Measurements from ENCODE around the gene TSPYL1.
A peak's percentile ranks its signal among the peaks of the same experiment; 100 is the strongest.

Gene TSPYL1

GRCh38 chr6:116280161-116280932, 617 bp upstream of the TSPYL1 start:
- H3K27me3 ChIP-seq (ENCODE audit: control insufficient read depth, insufficient read depth, low read length), result no peaks in the 10 kb centered on the region
- H3K4me3 ChIP-seq (ENCODE audit: low read depth, low read length), result peak overlapping the region; percentile 78
- H3K4me1 ChIP-seq (ENCODE audit: control insufficient read depth, insufficient read depth, low read length), result peaks cover 15% of the 10 kb centered on the region
- H3K36me3 ChIP-seq (ENCODE audit: control insufficient read depth, insufficient read depth, low read length), result peaks cover 9% of the 10 kb centered on the region; the same call in 1 of the 2 replicates
- H3K9me3 ChIP-seq (ENCODE audit: control insufficient read depth, insufficient read depth, low read depth, low read length), result no peaks in the 10 kb centered on the region
- peak overlapping the region; percentile 88 for H3K9ac ChIP-seq (ENCODE audit: low read length)
- H3K27ac ChIP-seq (ENCODE audit: low read depth, low read length), result peak overlapping the region; percentile 56

- no peaks in the 10 kb centered on the region for H3K9me3 ChIP-seq (ENCODE audit: control insufficient read depth, insufficient read depth, low read depth, low read length)
- peak overlapping the region; percentile 78 for H3K4me3 ChIP-seq (ENCODE audit: low read depth, low read length)
- peak overlapping the region; percentile 45; the same call in 1 of the 2 replicates for H3K27ac ChIP-seq (ENCODE audit: low read depth, low read length)
- H3K4me1 ChIP-seq (ENCODE audit: control insufficient read depth, insufficient read depth, low read length), result peaks cover 15% of the 10 kb centered on the region
- no peaks in the 10 kb centered on the region for H3K27me3 ChIP-seq (ENCODE audit: control insufficient read depth, insufficient read depth, low read length)
- peaks cover 9% of the 10 kb centered on the region; the same call in 1 of the 2 replicates for H3K36me3 ChIP-seq (ENCODE audit: control insufficient read depth, insufficient read depth, low read length)
- peak overlapping the region; percentile 88 for H3K9ac ChIP-seq (ENCODE audit: low read length)
Measured at GRCh38 chr6:116278854-116279231, 887 bp downstream of the TSPYL1 start.

DNA sequence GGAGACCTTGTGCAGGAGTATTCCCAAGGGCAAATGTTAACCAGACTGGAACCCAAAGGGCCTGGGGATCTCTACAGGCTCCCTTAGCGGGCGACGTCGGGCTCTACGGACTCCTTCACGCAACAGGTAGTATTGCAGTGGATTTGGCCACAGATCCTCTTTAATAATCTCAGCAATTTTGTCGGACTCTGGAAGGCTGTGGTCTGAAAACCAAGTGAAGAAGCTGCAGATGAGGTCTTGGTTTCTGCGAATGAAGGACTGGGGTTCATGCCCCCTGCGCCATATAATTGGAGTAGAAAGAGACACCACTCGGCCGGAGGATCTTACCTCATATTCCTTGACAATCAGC, 1.3 kb downstream of the TSPYL1 start:
- Histone ChIP-seq H3K9ac (ENCODE audit: low read length) (peak overlapping the region; percentile 88), H3K4me1 (ENCODE audit: control insufficient read depth, insufficient read depth, low read length) (peaks cover 15% of the 10 kb centered on the region), H3K9me3 (ENCODE audit: control insufficient read depth, insufficient read depth, low read depth, low read length) (no peaks in the 10 kb centered on the region), H3K36me3 (ENCODE audit: control insufficient read depth, insufficient read depth, low read length) (peaks cover 9% of the 10 kb centered on the region; the same call in 1 of the 2 replicates), H3K4me3 (ENCODE audit: low read depth, low read length) (peak overlapping the region; percentile 78), H3K27ac (ENCODE audit: low read depth, low read length) (no peak overlapping the region), H3K27me3 (ENCODE audit: control insufficient read depth, insufficient read depth, low read length) (no peaks in the 10 kb centered on the region)

DNA sequence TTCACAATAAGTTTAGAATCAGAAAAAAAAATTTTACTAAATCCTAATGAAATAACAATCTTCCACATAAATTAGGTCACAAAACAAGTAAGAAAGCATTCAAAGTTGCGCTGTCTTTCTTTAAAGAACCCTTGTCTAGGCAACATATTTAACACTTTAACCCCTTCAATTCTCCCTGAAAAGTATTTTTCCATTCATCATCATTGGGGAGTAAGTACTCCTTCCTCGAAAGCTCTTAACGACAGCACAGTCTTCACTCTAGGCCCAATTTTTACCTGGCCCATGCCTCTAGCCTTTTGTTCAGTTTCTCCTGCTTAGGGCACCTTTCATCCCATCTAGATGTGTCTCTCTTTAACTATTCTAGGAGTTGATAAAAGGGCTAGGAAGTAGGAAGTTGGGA, 2.6 kb downstream of the TSPYL1 start:
- peaks cover 9% of the 10 kb centered on the region; the same call in 1 of the 2 replicates for H3K36me3 ChIP-seq (ENCODE audit: control insufficient read depth, insufficient read depth, low read length)
- peak overlapping the region; percentile 46 for H3K4me3 ChIP-seq (ENCODE audit: low read depth, low read length)
- no peaks in the 10 kb centered on the region for H3K27me3 ChIP-seq (ENCODE audit: control insufficient read depth, insufficient read depth, low read length)
- H3K9ac ChIP-seq (ENCODE audit: low read length), result no peak overlapping the region
- H3K9me3 ChIP-seq (ENCODE audit: control insufficient read depth, insufficient read depth, low read depth, low read length), result no peaks in the 10 kb centered on the region
- no peak overlapping the region for H3K27ac ChIP-seq (ENCODE audit: low read depth, low read length)
- H3K4me1 ChIP-seq (ENCODE audit: control insufficient read depth, insufficient read depth, low read length), result peaks cover 24% of the 10 kb centered on the region

DNA sequence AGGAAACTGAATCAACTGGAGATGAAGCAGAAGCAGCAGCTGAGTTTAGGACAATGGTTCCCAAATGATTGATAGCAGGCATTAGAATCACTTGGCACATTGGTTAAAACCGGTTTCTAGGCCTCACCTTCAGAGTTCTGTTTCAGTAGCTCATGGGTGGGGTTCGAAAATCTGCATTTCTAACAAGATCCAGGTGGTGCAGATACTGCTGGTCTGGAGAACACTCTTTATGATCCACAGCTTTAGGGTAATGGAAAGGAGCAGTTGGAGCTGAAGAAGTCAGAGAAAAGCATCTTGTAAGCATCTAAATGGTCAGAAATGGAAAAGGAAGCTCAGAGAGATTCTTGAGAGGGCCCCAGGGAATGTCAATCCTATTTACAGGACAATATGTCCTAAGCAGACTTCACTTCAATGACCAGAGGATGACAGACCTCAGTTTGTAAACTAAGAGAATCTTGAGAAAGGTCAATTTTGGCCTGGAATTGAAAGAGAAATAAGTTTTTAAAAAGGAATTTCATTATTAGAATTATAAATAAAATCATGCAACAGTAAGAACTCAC, 8.5 kb downstream of the TSPYL1 start:
- H3K27ac ChIP-seq (ENCODE audit: low read depth, low read length), result no peak overlapping the region
- H3K4me3 ChIP-seq (ENCODE audit: low read depth, low read length), result peak overlapping the region; percentile 10; the same call in 1 of the 2 replicates
- H3K4me1 ChIP-seq (ENCODE audit: control insufficient read depth, insufficient read depth, low read length), result peaks cover 27% of the 10 kb centered on the region
- no peaks in the 10 kb centered on the region for H3K27me3 ChIP-seq (ENCODE audit: control insufficient read depth, insufficient read depth, low read length)
- H3K9me3 ChIP-seq (ENCODE audit: control insufficient read depth, insufficient read depth, low read depth, low read length), result no peaks in the 10 kb centered on the region
- H3K9ac ChIP-seq (ENCODE audit: low read length), result no peak overlapping the region
- no peaks in the 10 kb centered on the region for H3K36me3 ChIP-seq (ENCODE audit: control insufficient read depth, insufficient read depth, low read length)

DNA sequence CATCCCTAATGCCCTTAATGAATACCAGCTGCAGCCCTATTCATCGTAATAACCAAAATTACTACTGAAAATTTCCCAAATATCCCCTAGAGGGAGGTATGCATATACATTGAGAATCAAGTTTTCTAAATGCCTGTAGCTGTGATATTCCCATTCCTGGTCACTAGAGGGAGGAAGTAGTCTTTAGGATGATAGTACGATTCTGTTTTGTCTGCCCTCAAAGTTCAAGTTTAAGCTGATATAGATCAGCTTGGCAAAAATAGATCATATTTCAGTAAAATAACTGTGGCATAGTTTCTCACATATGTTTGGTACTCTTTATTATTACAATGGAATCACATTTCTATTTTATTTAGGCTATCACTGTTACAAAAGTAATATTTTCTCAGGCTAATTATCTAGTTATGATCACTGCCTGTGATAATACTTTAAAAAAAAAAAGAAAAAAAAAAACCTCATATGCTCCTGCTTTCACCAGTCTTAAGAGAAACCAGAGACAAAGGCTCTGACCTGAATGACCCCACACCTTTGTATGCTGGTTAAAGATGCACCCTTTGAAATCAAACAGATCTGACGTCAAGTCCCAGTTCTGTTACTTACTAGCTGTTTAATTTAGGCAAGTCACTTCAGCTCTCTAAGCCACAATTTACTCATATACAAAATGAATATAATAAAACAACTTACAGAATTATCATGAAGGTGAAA, 11.0 kb downstream of the TSPYL1 start:
- H3K4me3 ChIP-seq (ENCODE audit: low read depth, low read length), result no peak overlapping the region
- no peak overlapping the region for H3K9ac ChIP-seq (ENCODE audit: low read length)
- H3K9me3 ChIP-seq (ENCODE audit: control insufficient read depth, insufficient read depth, low read depth, low read length), result no peaks in the 10 kb centered on the region
- H3K27me3 ChIP-seq (ENCODE audit: control insufficient read depth, insufficient read depth, low read length), result no peaks in the 10 kb centered on the region
- H3K36me3 ChIP-seq (ENCODE audit: control insufficient read depth, insufficient read depth, low read length), result no peaks in the 10 kb centered on the region
- H3K27ac ChIP-seq (ENCODE audit: low read depth, low read length), result no peak overlapping the region
- peaks cover 23% of the 10 kb centered on the region for H3K4me1 ChIP-seq (ENCODE audit: control insufficient read depth, insufficient read depth, low read length)

- Histone ChIP-seq H3K4me3 (ENCODE audit: low read depth, low read length) (no peak overlapping the region), H3K27ac (ENCODE audit: low read depth, low read length) (no peak overlapping the region), H3K36me3 (ENCODE audit: control insufficient read depth, insufficient read depth, low read length) (no peaks in the 10 kb centered on the region), H3K9ac (ENCODE audit: low read length) (no peak overlapping the region), H3K9me3 (ENCODE audit: control insufficient read depth, insufficient read depth, low read depth, low read length) (no peaks in the 10 kb centered on the region), H3K4me1 (ENCODE audit: control insufficient read depth, insufficient read depth, low read length) (peaks cover 23% of the 10 kb centered on the region), H3K27me3 (ENCODE audit: control insufficient read depth, insufficient read depth, low read length) (no peaks in the 10 kb centered on the region)
Measured at GRCh38 chr6:116267836-116268588, 11.7 kb downstream of the TSPYL1 start.

GRCh38 chr6:116266803-116267202, 12.9 kb downstream of the TSPYL1 start:
- Histone ChIP-seq H3K4me1 (ENCODE audit: control insufficient read depth, insufficient read depth, low read length) (peaks cover 11% of the 10 kb centered on the region; the same call in 1 of the 2 replicates), H3K9me3 (ENCODE audit: control insufficient read depth, insufficient read depth, low read depth, low read length) (no peaks in the 10 kb centered on the region), H3K27me3 (ENCODE audit: control insufficient read depth, insufficient read depth, low read length) (no peaks in the 10 kb centered on the region), H3K9ac (ENCODE audit: low read length) (no peak overlapping the region), H3K27ac (ENCODE audit: low read depth, low read length) (no peak overlapping the region), H3K36me3 (ENCODE audit: control insufficient read depth, insufficient read depth, low read length) (no peaks in the 10 kb centered on the region), H3K4me3 (ENCODE audit: low read depth, low read length) (no peak overlapping the region)

DNA sequence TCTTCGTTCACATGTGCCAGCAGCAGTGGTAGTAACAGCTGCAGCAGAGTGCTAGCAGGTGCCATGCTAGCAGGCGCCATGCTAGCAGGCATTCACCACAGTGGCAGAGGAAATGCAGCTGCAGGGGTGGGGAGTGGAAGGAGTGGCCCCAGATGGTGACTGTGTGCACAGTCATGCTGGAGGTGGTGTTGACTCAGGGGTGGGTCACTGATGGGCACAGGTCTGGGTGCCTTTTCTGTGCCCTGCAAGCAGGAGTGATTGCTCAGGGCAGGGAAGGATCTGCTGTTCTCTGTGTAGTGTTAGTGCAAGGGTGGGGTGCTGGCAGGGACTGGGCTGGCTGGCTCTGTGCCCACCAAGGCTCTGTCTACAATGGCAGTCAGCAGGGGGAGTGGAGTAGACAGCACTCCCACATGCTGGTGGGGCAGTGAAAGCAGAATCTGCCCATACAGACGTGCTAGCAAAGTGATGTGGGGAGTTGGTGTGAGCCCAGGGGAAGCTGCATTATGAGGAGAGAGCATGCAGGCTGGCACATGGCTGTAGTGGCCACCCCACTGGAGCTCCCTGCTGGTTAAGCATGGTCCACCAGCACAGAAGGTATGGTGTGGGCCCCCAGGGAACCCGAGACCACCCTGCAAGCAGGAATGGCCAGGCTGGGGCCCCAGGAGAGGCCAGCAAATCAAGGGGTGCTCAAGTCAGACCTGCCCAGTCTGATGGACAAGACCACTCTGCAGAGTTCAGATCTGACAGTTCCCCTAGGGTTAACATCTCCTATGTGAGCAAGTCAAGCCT, 14.5 kb downstream of the TSPYL1 start:
- no peak overlapping the region for H3K9ac ChIP-seq (ENCODE audit: low read length)
- H3K36me3 ChIP-seq (ENCODE audit: control insufficient read depth, insufficient read depth, low read length), result no peaks in the 10 kb centered on the region
- no peak overlapping the region for H3K4me3 ChIP-seq (ENCODE audit: low read depth, low read length)
- H3K9me3 ChIP-seq (ENCODE audit: control insufficient read depth, insufficient read depth, low read depth, low read length), result no peaks in the 10 kb centered on the region
- no peak overlapping the region for H3K27ac ChIP-seq (ENCODE audit: low read depth, low read length)
- no peaks in the 10 kb centered on the region for H3K4me1 ChIP-seq (ENCODE audit: control insufficient read depth, insufficient read depth, low read length)
- no peaks in the 10 kb centered on the region for H3K27me3 ChIP-seq (ENCODE audit: control insufficient read depth, insufficient read depth, low read length)

- no peak overlapping the region for H3K27ac ChIP-seq (ENCODE audit: low read depth, low read length)
- H3K4me1 ChIP-seq (ENCODE audit: control insufficient read depth, insufficient read depth, low read length), result no peaks in the 10 kb centered on the region
- no peak overlapping the region for H3K9ac ChIP-seq (ENCODE audit: low read length)
- H3K27me3 ChIP-seq (ENCODE audit: control insufficient read depth, insufficient read depth, low read length), result no peaks in the 10 kb centered on the region
- H3K36me3 ChIP-seq (ENCODE audit: control insufficient read depth, insufficient read depth, low read length), result no peaks in the 10 kb centered on the region
- no peak overlapping the region for H3K4me3 ChIP-seq (ENCODE audit: low read depth, low read length)
- H3K9me3 ChIP-seq (ENCODE audit: control insufficient read depth, insufficient read depth, low read depth, low read length), result no peaks in the 10 kb centered on the region
Measured at GRCh38 chr6:116263353-116263752, 16.4 kb downstream of the TSPYL1 start.

Data from HUES6 (cell line).